Subcutaneous adipose tissue (tissue), 4 donors: ENCODE measurements around the gene RUSC2. TPM values are rescaled to one million over a fixed set of nuclear protein-coding genes. Genes with fewer than 3 reads are reported as not detected.

Experiments used
- CTCF ChIP-seq: fragments of 450-650 bp; IDR thresholded peaks from one replicate; pipeline ENCODE4 v1.5.1; 2016; ENCODE audit warnings: low read depth, mild to moderate bottlenecking, control low read depth, antibody characterized with exemption, moderate library complexity
- total RNA-seq, 4 donors: library from RNA; depleted of rRNA; stranded (reverse); fragments of >200 nt; gene quantifications; one replicate each; pipeline ENCODE4 v1.1.0, GENCODE V29; 2016

The RUSC2 gene
- total RNA-seq, 4 donors from 2014 or later = 11.6 to 24.7 (median 13.3) TPM

DNA sequence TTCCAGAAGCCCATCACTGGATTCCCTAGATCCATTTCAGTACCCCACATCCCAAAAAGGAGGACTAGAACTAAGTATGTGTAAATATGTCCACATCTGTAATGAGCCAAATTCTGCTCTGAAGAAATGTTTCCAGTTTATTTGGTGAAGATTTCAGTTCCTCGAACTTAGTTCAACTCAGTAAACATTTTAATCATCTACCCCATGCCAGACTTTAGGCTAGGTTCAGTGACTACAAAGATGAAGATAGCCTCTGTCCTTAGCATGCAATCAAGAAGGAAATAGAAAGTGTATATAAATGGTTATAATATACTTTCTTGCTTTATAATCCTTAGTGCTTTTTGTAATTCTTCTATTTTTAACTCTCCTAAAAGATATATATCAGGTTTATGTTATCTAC, 21.5 kb downstream of the RUSC2 start:
- no peak for TF ChIP-seq CTCF

- TF ChIP-seq CTCF = no peak
These were observed 25.9 kb downstream of the RUSC2 start for GRCh38 chr9:35515766-35516165.

- no peak for TF ChIP-seq CTCF
These were observed 26.6 kb downstream of the RUSC2 start for GRCh38 chr9:35516479-35516878.

DNA sequence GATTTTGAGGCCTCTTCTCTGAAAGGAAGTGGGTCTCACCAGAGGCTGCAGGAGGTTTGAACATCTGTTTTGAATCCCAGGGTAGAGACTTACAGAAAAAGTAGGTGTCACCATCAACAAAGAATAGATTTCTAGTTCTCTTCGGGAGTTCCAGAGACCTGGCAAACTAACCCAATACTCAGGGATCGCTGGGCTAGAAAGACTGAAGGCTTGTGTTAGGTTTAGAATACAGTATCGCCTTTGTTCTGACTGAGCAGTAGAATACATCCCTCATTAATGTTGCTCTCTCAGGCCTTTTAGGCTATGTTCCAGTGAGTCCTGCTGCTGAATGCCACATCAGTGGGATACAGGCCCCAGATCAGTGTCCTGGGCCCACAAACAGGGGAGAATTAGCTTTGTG, 27.2 kb downstream of the RUSC2 start:
- TF ChIP-seq CTCF = no peak

DNA sequence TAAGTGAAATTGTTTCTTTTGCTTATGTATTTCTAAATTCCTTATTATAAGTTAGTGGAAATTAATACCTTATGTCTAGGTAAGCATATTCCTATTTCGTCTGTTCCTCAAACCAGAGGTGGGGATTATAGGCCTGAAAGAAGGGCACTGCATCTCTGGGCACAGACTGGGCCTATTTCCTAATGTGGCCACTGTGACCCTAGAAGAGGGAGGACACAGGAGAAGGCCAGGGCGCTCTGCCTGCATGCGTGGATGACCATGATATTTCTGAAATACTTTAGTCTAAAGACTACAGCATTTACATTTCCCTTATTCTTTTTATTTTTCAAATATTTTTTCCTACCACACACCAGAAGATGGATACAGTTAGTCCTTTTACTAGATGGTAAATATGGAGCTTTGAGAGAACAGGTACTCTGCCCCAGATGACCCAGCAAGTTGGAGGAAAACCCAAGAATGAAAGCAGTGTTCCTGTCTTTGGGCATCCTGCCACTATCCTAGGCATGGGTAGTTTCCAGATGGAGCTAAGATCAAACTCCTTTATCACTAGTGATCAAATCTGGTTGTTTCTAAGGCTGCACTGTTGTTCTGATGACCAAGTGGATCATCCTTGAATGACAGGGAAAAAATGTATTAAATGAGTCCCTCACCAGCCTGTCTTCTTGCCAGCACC, 27.8 kb downstream of the RUSC2 start:
- no peak for TF ChIP-seq CTCF

GRCh38 chr9:35518225-35518821, 28.4 kb downstream of the RUSC2 start:
- no peak for TF ChIP-seq CTCF

GRCh38 chr9:35518981-35519679, 29.2 kb downstream of the RUSC2 start:
- TF ChIP-seq CTCF = no peak
